HepG2 (cell line): ENCODE data around the gene FAM83C. TPM values are rescaled to one million over a fixed set of nuclear protein-coding genes. Genes with fewer than 3 reads are reported as not detected.
A peak's percentile ranks its signal among the peaks of the same experiment; 100 is the strongest.

ENCODE experiments used
- ARID5B ChIP-seq: IDR thresholded peaks from 2 replicates; pipeline ENCODE4 v1.4.0; 2020; ENCODE audit warnings: mild to moderate bottlenecking, missing genetic modification reagents
- CTCF ChIP-seq: sonication (generic); formaldehyde crosslinking; IDR thresholded peaks from 2 replicates; pipeline ENCODE4 v1.5.0; 2020; ENCODE audit warnings: mild to moderate bottlenecking, missing genetic modification reagents, moderate library complexity
- FOXK1 ChIP-seq: sonication (generic); formaldehyde crosslinking; IDR thresholded peaks from 2 replicates; pipeline ENCODE4 v1.4.0; 2020; ENCODE audit warnings: low read depth, missing genetic modification reagents, borderline replicate concordance
- HIC2 ChIP-seq: sonication (generic); formaldehyde crosslinking; IDR thresholded peaks from 2 replicates; pipeline ENCODE4 v1.9.0; 2022; ENCODE audit warnings: low read depth, missing genetic modification reagents
- HNF1B ChIP-seq: sonication (generic); formaldehyde crosslinking; IDR thresholded peaks from 2 replicates; pipeline ENCODE4 v1.5.1; 2020; ENCODE audit warnings: mild to moderate bottlenecking, moderate library complexity, missing genetic modification reagents
- NONO ChIP-seq, 2 experiments: fragments of 450-650 bp in 1 of 2; sonication (generic) in 1 of 2; formaldehyde crosslinking in 1 of 2; IDR thresholded peaks in 1 of 2; conservative IDR thresholded peaks in 1 of 2; 2 replicates each; pipeline versions ENCODE4 v1.6.1 to v1.8.0; 2017 to 2022; ENCODE audit warnings: mild to moderate bottlenecking in 1 of 2, missing genetic modification reagents in 1 of 2, moderate library complexity in 1 of 2
- SRY ChIP-seq: sonication (generic); formaldehyde crosslinking; IDR thresholded peaks from 2 replicates; pipeline ENCODE4 v1.8.0; 2022; ENCODE audit warnings: mild to moderate bottlenecking, missing genetic modification reagents
- THAP11 ChIP-seq: IDR thresholded peaks from 2 replicates; pipeline ENCODE4 v1.6.1; 2016; ENCODE audit warnings: missing biosample characterization, missing genetic modification reagents
- YY1 ChIP-seq: IDR thresholded peaks from 2 replicates; pipeline ENCODE4 v1.6.1; 2011; ENCODE audit warnings: low read length, low read depth, moderate library complexity, mild to moderate bottlenecking; ENCODE audit not compliant: insufficient read depth, insufficient replicate concordance
- ZIK1 ChIP-seq: sonication (generic); formaldehyde crosslinking; IDR thresholded peaks from 2 replicates; pipeline ENCODE4 v1.5.0; 2020; ENCODE audit warnings: mild to moderate bottlenecking, low read depth, missing genetic modification reagents, borderline replicate concordance
- ZNF383 ChIP-seq: sonication (generic); formaldehyde crosslinking; IDR thresholded peaks from 2 replicates; pipeline ENCODE4 v1.4.0; 2020; ENCODE audit warnings: missing genetic modification reagents, mild to moderate bottlenecking, borderline replicate concordance
- ZNF432 ChIP-seq: sonication (generic); formaldehyde crosslinking; IDR thresholded peaks from 2 replicates; pipeline ENCODE4 v1.5.0; 2020; ENCODE audit warnings: missing genetic modification reagents, mild to moderate bottlenecking, borderline replicate concordance
- ZNF512 ChIP-seq: sonication (generic); formaldehyde crosslinking; IDR thresholded peaks from 2 replicates; pipeline ENCODE4 v1.4.0; 2020; ENCODE audit warnings: mild to moderate bottlenecking, missing genetic modification reagents
- ZNF644 ChIP-seq: IDR thresholded peaks from 2 replicates; pipeline ENCODE4 v1.6.1; 2016; ENCODE audit warnings: low read depth
- ZNF652 ChIP-seq: IDR thresholded peaks from 2 replicates; pipeline ENCODE4 v1.6.1; 2016; ENCODE audit warnings: low read depth, borderline replicate concordance
- ZNF761 ChIP-seq: sonication (generic); formaldehyde crosslinking; conservative IDR thresholded peaks from 2 replicates; pipeline ENCODE4 v1.4.0; 2020; ENCODE audit warnings: mild to moderate bottlenecking, missing genetic modification reagents
- ZSCAN25 ChIP-seq: sonication (generic); formaldehyde crosslinking; IDR thresholded peaks from 2 replicates; pipeline ENCODE4 v1.8.0; 2022; ENCODE audit warnings: mild to moderate bottlenecking, missing genetic modification reagents
- polyA plus RNA-seq, 8 experiments: library from polyadenylated mRNA; depleted of rRNA in 3 of 8; stranded (reverse) in 7 of 8; unstranded in 1 of 8; fragments of >200 nt; fragmentation: Illumina TruSeq in 4 of 8; extraction: Trizol in 4 of 8; gene quantifications; 2 replicates each; pipeline versions ENCODE4 v1.2.1 to v1.2.3, GENCODE V29; 2011 to 2016; ENCODE audit warnings: low read depth in 4 of 8, missing spikeins in 1 of 8, mixed read lengths in 1 of 8; ENCODE audit not compliant: insufficient read depth in 1 of 8
- total RNA-seq, 5 experiments: library from RNA; depleted of rRNA; stranded (reverse); fragments of >200 nt; fragmentation: Illumina TruSeq; extraction: Trizol; gene quantifications; 2 replicates each; pipeline ENCODE4 v1.2.3, GENCODE V29; 2016; ENCODE audit warnings: low read depth in 1 of 5

The FAM83C gene
- total and polyA plus RNA-seq, 2 of the 13 experiments (the other 11 are each of a cell fraction or from before 2014, with no cell fraction given) = 0.04 TPM; not detected in 1

GRCh38 chr20:35303735-35304491 lies 11.7 kb upstream of the FAM83C start (continued):
- TF ChIP-seq CTCF (CRISPR knock-in tag) = peak; percentile 100
- TF ChIP-seq ZNF644 (CRISPR knock-in tag) = no peak
- TF ChIP-seq FOXK1 = peak; percentile 23; the same call in 1 of the 2 replicates
- peak; percentile 61 for TF ChIP-seq ARID5B (CRISPR knock-in tag)
- TF ChIP-seq SRY = 0 out of 2 replicates have a peak, but pooled peaks have one; percentile 60
- no peak for TF ChIP-seq NONO (IDR thresholded peaks at IDR 0.05)
- TF ChIP-seq NONO (CRISPR knock-in tag; conservative IDR thresholded peaks at IDR 0.05) = 0 out of 2 replicates have a peak, but pooled peaks have one; percentile 46
- no peak for TF ChIP-seq ZNF432 (CRISPR knock-in tag)
- TF ChIP-seq ZNF383 = no peak
- TF ChIP-seq ZNF761 (CRISPR knock-in tag) = no peak
- peak; percentile 47 for TF ChIP-seq ZIK1 (CRISPR knock-in tag)
- TF ChIP-seq ZNF652 = peak; percentile 61; the same call in 1 of the 2 replicates
- peak; percentile 85 for TF ChIP-seq HNF1B (CRISPR knock-in tag)
- 0 out of 2 replicates have a peak, but pooled peaks have one; percentile 64 for TF ChIP-seq ZSCAN25
- TF ChIP-seq YY1 = peak; percentile 73
- TF ChIP-seq ZNF512 (CRISPR knock-in tag) = no peak
- peak; percentile 29; the same call in 1 of the 2 replicates for TF ChIP-seq HIC2 (CRISPR knock-in tag)
- TF ChIP-seq THAP11 (CRISPR knock-in tag) = peak; percentile 64
